ENCODE data around the gene FEZF2.

The FEZF2 gene

DNA sequence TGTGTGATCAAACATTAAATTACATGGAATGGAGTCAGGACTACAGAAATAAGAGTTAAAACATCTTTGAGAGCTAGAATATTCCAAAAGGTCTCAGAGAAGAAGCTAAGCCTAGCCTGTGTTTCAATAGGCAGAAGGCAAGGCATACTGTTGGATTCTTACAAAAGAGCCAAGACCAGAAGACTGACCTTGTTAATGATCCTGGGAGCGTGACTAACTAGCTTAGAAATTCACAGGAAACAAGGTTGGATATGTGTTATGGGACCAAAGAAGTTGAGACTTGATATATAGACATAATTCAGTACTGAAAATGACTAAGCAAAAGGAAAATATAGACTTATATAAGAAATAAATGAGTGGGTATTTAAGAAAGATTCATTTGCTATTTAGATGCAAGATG, 50.1 kb downstream of the FEZF2 start:
- no peak for DNase-seq
